GM21737 (cell line): ENCODE results near the gene FAM89B.
A peak's percentile ranks its signal among the peaks of the same experiment; 100 is the strongest.
"Not testable (repeated sequence)": the region's sequence is repeated elsewhere in the genome, so short reads cannot be mapped to it uniquely, and the experiment has no call there.

Experiments
- ATAC-seq: cut with Tn5 transposase; IDR thresholded peaks from one replicate; pipeline ENCODE4 v1.9.1; 2021; ENCODE audit warnings: mild to moderate bottlenecking, moderate library complexity; ENCODE audit not compliant: unreplicated experiment

Gene FAM89B

GRCh38 chr11:65556470-65557279, 15.7 kb upstream of the FAM89B start:
- ATAC-seq: no peak

- ATAC-seq: no peak
Observed at GRCh38 chr11:65557280-65558001, 14.9 kb upstream of the FAM89B start.

- ATAC-seq: no peak
Observed at GRCh38 chr11:65558002-65558929, 14.1 kb upstream of the FAM89B start, which contains the start of gene LTBP3. LTBP3 (minus strand) TSS chr11:65558359; CDS start chr11:65557959, 400 bp downstream.

- ATAC-seq: no peak
Observed at GRCh38 chr11:65558930-65559509, 13.3 kb upstream of the FAM89B start.

- no peak for ATAC-seq
Observed at GRCh38 chr11:65559535-65559934, 12.8 kb upstream of the FAM89B start.

- ATAC-seq: no peak
Observed at GRCh38 chr11:65559951-65560537, 12.3 kb upstream of the FAM89B start.

- ATAC-seq: no peak
Observed at GRCh38 chr11:65560555-65561418, 11.6 kb upstream of the FAM89B start.

GRCh38 chr11:65562020-65562419, 10.3 kb upstream of the FAM89B start:
- no peak for ATAC-seq

- no peak for ATAC-seq
Observed at GRCh38 chr11:65562788-65563187, 9.6 kb upstream of the FAM89B start.

- ATAC-seq: no peak
Observed at GRCh38 chr11:65563601-65564000, 8.7 kb upstream of the FAM89B start.

- not testable (repeated sequence) for ATAC-seq
Observed at GRCh38 chr11:65564879-65565559, 7.3 kb upstream of the FAM89B start.

GRCh38 chr11:65565624-65566453, 6.5 kb upstream of the FAM89B start:
- ATAC-seq: no peak

- peak; percentile 2 for ATAC-seq
Observed at GRCh38 chr11:65569164-65569972, 3.0 kb upstream of the FAM89B start.

GRCh38 chr11:65569973-65570918, 2.1 kb upstream of the FAM89B start, which contains the start of gene ZNRD2:
ZNRD2 (plus strand) TSS chr11:65570477; CDS start chr11:65570492, 15 bp downstream.
- ATAC-seq: peak; percentile 60

- ATAC-seq: no peak
Observed at GRCh38 chr11:65571420-65571819, 918 bp upstream of the FAM89B start.

- ATAC-seq: no peak
Observed at GRCh38 chr11:65571940-65572339, 398 bp upstream of the FAM89B start.
